HG03196 (cell line): ENCODE measurements around the gene LPAR6.

Experiments
- ATAC-seq: cut with Tn5 transposase; IDR thresholded peaks from one replicate; pipeline ENCODE4 v1.9.1; 2021; ENCODE audit not compliant: unreplicated experiment

LPAR6 gene

GRCh38 chr13:48415516-48415915 is 2.6 kb upstream of the LPAR6 start:
- ATAC-seq, result no peak

- no peak for ATAC-seq
Observed at GRCh38 chr13:48414501-48414900, 1.6 kb upstream of the LPAR6 start.

GRCh38 chr13:48411841-48412531 is 927 bp downstream of the LPAR6 start:
- no peak for ATAC-seq

GRCh38 chr13:48411147-48411794 is 1.6 kb downstream of the LPAR6 start:
- ATAC-seq, result no peak

GRCh38 chr13:48410199-48410598 is 2.7 kb downstream of the LPAR6 start:
- ATAC-seq, result no peak

GRCh38 chr13:48405875-48406274 is 7.0 kb downstream of the LPAR6 start:
- no peak for ATAC-seq

- no peak for ATAC-seq
Observed at GRCh38 chr13:48404952-48405351, 8.0 kb downstream of the LPAR6 start.

GRCh38 chr13:48403913-48404312 is 9.0 kb downstream of the LPAR6 start:
- ATAC-seq, result no peak

GRCh38 chr13:48403151-48403631 is 9.7 kb downstream of the LPAR6 start:
- peak; percentile 45 for ATAC-seq

GRCh38 chr13:48402325-48402932 is 10.5 kb downstream of the LPAR6 start:
- no peak for ATAC-seq

- no peak for ATAC-seq
Observed at GRCh38 chr13:48401480-48401879, 11.4 kb downstream of the LPAR6 start.

GRCh38 chr13:48400850-48401291 is 12.0 kb downstream of the LPAR6 start:
- ATAC-seq, result peak; percentile 44

GRCh38 chr13:48400090-48400694 is 12.7 kb downstream of the LPAR6 start:
- no peak for ATAC-seq

- no peak for ATAC-seq
Observed at GRCh38 chr13:48398450-48399095, 14.3 kb downstream of the LPAR6 start.

GRCh38 chr13:48397744-48398143 is 15.2 kb downstream of the LPAR6 start:
- no peak for ATAC-seq

GRCh38 chr13:48393698-48394085 is 19.2 kb downstream of the LPAR6 start:
- ATAC-seq, result no peak

- no peak for ATAC-seq
Observed at GRCh38 chr13:48393030-48393697, 19.7 kb downstream of the LPAR6 start.

- ATAC-seq, result no peak
Observed at GRCh38 chr13:48391257-48391656, 21.7 kb downstream of the LPAR6 start.

GRCh38 chr13:48386816-48387215 is 26.1 kb downstream of the LPAR6 start:
- no peak for ATAC-seq

- ATAC-seq, result no peak
Observed at GRCh38 chr13:48383384-48383783, 29.5 kb downstream of the LPAR6 start.

- no peak for ATAC-seq
Observed at GRCh38 chr13:48380581-48380980, 32.3 kb downstream of the LPAR6 start.
